GM04503 (cell line): ENCODE data around the gene TMEM109.

Experiments used
- DNase-seq: peaks from one replicate; pipeline ENCODE4 v3.0.0-alpha.2; 2012; ENCODE audit warnings: low read depth

TMEM109 gene

DNA sequence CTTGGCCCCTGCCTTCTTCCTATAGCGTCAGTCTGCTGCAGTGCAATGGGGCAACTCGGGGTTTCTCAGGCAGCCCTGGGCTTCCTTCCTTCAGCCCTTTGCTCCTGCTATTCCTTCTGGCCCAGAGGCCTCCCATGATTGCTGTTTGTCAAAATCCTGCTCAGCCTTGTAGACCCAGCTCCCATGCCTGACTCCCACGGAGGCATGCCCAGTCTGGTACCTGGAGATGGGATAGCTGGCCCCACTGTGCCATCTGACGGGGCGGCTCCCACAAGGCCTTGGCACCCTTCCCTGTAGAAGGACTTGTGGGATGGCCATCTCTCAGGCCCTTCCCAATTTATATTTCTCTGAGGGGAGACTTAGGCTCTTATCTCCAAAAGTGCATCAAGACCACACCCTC is 56.9 kb downstream of the TMEM109 start:
- no peak for DNase-seq

DNA sequence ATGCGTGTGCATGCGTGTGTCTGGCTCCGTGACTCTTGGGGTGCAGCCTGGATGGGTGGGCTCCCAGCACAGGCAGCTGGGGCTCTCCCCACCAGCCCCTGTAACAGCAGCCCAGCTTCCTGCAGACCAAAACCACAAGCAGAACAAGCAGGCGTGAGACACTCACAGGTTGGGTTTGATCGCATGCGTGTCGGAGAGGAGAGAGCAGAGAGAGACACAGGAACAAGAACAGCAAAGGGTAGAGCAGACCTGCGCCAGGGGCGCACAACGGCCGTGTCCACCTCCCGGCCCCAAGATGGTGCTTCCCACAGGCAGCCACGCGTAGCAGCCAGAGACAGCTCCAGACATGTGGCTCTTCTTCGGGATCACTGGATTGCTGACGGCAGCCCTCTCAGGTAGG is 57.6 kb downstream of the TMEM109 start, which contains the start of gene CD6:
CD6 (plus strand) TSS at position 161 of the 400 bp plus-strand sequence; CDS start at position 347, 186 bp downstream.
- no peak for DNase-seq

GRCh38 chr11:60972182-60973030 is 58.4 kb downstream of the TMEM109 start:
- DNase-seq = no peak
